Small intestine (tissue), 7 donors: ENCODE results near the gene PIK3R5. TPM values are rescaled to one million over a fixed set of nuclear protein-coding genes. Genes with fewer than 3 reads are reported as not detected.

Experiments used
- DNase-seq, 2 donors: peaks; one replicate each; pipeline versions ENCODE4 v3.0.0 to v3.0.0-alpha.2; 2013
- FAIRE-seq: peaks from 2 replicates; lab custom pipeline; 2012; peaks lifted over from hg19 to GRCh38; lab: Jason Lieb, UNC
- H3K27ac ChIP-seq, 3 donors: one replicate each; pipeline ENCODE4 v1.5.1; 2013; ENCODE audit warnings: low read length in 2 of 3, mild to moderate bottlenecking in 2 of 3, control low read depth in 1 of 3, inconsistent platforms in 1 of 3, low read depth in 1 of 3, moderate library complexity in 1 of 3
- H3K27me3 ChIP-seq, 3 donors: one replicate each; pipeline ENCODE4 v1.6.1; 2013; ENCODE audit warnings: low read length in 3 of 3, inconsistent platforms in 1 of 3; ENCODE audit not compliant: control insufficient read depth in 3 of 3, insufficient read depth in 3 of 3
- H3K36me3 ChIP-seq, 3 donors: one replicate each; pipeline ENCODE4 v1.6.1; 2013; ENCODE audit warnings: low read length in 3 of 3, inconsistent platforms in 1 of 3, low read depth in 1 of 3, mild to moderate bottlenecking in 1 of 3, moderate library complexity in 1 of 3; ENCODE audit not compliant: control insufficient read depth in 3 of 3, insufficient read depth in 2 of 3
- H3K4me1 ChIP-seq, 3 donors: one replicate each; pipeline ENCODE4 v1.6.1; 2013; ENCODE audit warnings: low read length in 2 of 3, inconsistent platforms in 1 of 3, low read depth in 1 of 3, mild to moderate bottlenecking in 1 of 3, moderate library complexity in 1 of 3; ENCODE audit not compliant: control insufficient read depth in 3 of 3, insufficient read depth in 2 of 3
- H3K4me3 ChIP-seq, 3 donors: one replicate each; pipeline ENCODE4 v1.5.1; 2013; ENCODE audit warnings: low read length in 3 of 3, control low read depth in 1 of 3, inconsistent platforms in 1 of 3, low read depth in 1 of 3, mild to moderate bottlenecking in 1 of 3, moderate library complexity in 1 of 3
- H3K9me3 ChIP-seq, 2 donors: one replicate each; pipeline ENCODE4 v1.6.1; 2013; ENCODE audit warnings: low read depth in 1 of 2, low read length in 1 of 2; ENCODE audit not compliant: control insufficient read depth in 2 of 2, insufficient read depth in 1 of 2
- WGBS, 3 donors: extraction: QIAGEN DNeasy Blood & Tissue Kit; methylation state at CpG; one replicate each; pipeline ENCODE4 v1.1.7; 2013; 5-methylcytosine and 5-hydroxymethylcytosine counted together
- polyA plus RNA-seq, 4 donors: library from polyadenylated mRNA; stranded (reverse) in 3 of 4; unstranded in 1 of 4; fragments of 200-250 nt in 3 of 4; fragments of 120-200 nt in 1 of 4; gene quantifications; one replicate each; pipeline versions ENCODE4 v1.2.1 to v1.2.3, GENCODE V29; 2013
- donor health status: healthy with polysubstance abuse.
- donor health status: control.
- donor health status: control.
- donor health status: Bipolar disorder and iron deficiency.
- donor health status: healthy.

The PIK3R5 gene
- polyA plus RNA-seq, 4 donors, result 1.3 to 4.6 (median 3.0) TPM

DNA sequence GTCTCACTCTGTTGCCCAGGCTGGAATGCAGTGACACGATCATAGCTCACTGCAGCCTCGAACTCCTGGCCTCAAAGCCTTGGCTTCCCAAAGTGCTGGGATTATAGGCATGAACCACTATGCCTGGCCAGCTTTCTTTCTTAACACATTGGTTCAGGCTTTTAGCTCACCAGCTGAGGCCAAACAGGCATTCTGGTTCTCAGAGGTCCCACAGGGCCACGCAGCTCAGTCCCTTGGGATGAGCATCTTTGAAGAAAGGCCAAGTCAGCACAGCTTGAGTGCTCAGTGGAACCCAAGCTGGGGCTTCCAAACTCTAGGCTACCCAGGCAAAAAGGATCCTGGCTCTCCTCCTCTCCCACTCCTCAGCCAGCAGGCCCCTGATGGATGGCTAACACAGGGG, 2.5 kb downstream of the PIK3R5 start:
- Histone ChIP-seq H3K27ac (no peak overlapping the region), H3K27me3 (peaks cover 0 to 28% (median 0%) of the 10 kb centered on the region in 3 donors), H3K9me3 (peaks cover 0 to 2% of the 10 kb centered on the region in 2 donors), H3K4me1 (peaks cover 0 to 1% (median 0%) of the 10 kb centered on the region in 3 donors), H3K36me3 (no peaks in the 10 kb centered on the region), H3K4me3 (no peak overlapping the region)
- 84 to 100% (median 89%) methylated on average over 3 of the region's 3 CpGs for WGBS, 3 donors
- FAIRE-seq (no peak), DNase-seq (no peak)

DNA sequence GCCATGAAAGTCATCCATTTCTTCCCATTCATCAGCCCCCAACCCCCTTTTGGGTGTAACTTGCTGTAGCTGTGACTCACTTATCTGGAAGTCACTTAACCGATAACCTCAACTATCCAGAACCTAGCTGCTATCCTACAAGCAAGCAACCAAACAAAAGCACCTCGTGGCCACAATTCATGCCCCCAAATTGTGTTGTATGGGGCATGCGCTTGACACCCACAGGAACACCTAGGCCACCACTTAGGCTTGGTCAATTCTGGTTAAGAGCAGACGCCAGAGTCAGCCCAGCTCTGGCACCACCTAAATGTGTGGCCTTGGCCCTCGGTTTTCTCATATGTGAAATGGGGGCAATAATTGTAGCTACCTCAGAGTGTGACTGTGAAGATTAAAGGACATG, 3.7 kb downstream of the PIK3R5 start:
- whole genome bisulfite sequencing, 3 donors, result 81 to 89% (median 87%) methylated on average over 5 of the region's 5 CpGs
- peaks cover 0 to 36% (median 0%) of the 10 kb centered on the region in 3 donors for H3K27me3 ChIP-seq
- DNase-seq, result no peak
- H3K36me3 ChIP-seq, result no peaks in the 10 kb centered on the region
- H3K4me1 ChIP-seq, result peaks cover 0 to 1% (median 0%) of the 10 kb centered on the region in 3 donors
- H3K27ac ChIP-seq, result no peak overlapping the region
- FAIRE-seq, result no peak
- peaks cover 0 to 2% of the 10 kb centered on the region in 2 donors for H3K9me3 ChIP-seq
- H3K4me3 ChIP-seq, result no peak overlapping the region

- no peak overlapping the region for H3K4me3 ChIP-seq
- H3K27ac ChIP-seq, result peak overlapping the region in 1 of 3 donors; percentile 11
- FAIRE-seq, result no peak
- H3K4me1 ChIP-seq, result no peaks in the 10 kb centered on the region
- no peaks in the 10 kb centered on the region for H3K9me3 ChIP-seq
- WGBS, 3 donors, result 62 to 73% (median 68%) methylated on average over 10 of the region's 10 CpGs
- H3K27me3 ChIP-seq, result peaks cover 0 to 35% (median 0%) of the 10 kb centered on the region in 3 donors
- no peak for DNase-seq
- H3K36me3 ChIP-seq, result no peaks in the 10 kb centered on the region
These were observed 5.0 kb downstream of the PIK3R5 start for GRCh38 chr17:8960325-8961140.

DNA sequence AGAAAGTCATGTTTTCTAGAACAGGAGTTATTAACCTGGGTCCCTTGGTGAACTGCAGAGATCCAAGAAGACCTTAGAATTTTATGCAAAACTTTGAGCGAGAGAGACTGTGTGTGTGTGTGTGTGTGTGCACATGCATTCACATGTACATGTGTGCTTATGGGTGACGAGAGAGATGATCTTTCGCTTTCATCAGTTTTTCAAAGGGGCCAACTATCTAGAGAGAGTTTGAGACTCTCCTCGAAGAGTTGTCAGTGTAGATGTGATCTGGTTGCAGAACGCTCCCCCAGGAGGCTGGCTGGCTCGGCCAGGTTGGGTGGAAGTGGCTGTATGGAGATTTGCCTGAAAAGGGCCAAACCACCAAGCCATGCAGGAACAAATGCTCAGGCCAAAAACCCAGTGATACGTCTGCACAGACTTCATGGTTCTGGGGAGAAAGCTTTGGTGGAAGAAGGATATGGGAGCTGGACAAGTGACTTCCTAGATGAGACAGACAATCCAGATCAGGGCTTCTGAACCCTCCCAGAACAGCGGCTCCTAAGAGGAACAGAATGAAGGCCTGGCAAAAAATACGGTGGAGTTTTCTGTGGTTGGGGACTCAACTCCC, 6.1 kb downstream of the PIK3R5 start:
- no peaks in the 10 kb centered on the region for H3K4me1 ChIP-seq
- 76 to 88% (median 81%) methylated on average over 9 of the region's 9 CpGs for WGBS, 3 donors
- H3K27ac ChIP-seq, result no peak overlapping the region
- no peak overlapping the region for H3K4me3 ChIP-seq
- no peaks in the 10 kb centered on the region for H3K9me3 ChIP-seq
- DNase-seq (no peak), FAIRE-seq (no peak)
- H3K36me3 ChIP-seq, result no peaks in the 10 kb centered on the region
- peaks cover 0 to 27% (median 0%) of the 10 kb centered on the region in 3 donors for H3K27me3 ChIP-seq

- Histone ChIP-seq H3K27me3 (peaks cover 0 to 13% (median 0%) of the 10 kb centered on the region in 3 donors), H3K27ac (no peak overlapping the region), H3K4me3 (no peak overlapping the region), H3K9me3 (no peaks in the 10 kb centered on the region), H3K36me3 (no peaks in the 10 kb centered on the region), H3K4me1 (no peaks in the 10 kb centered on the region)
- 87 to 92% (median 91%) methylated on average over 8 of the region's 8 CpGs for WGBS, 3 donors
- FAIRE-seq, result no peak
- no peak for DNase-seq
These were observed 7.8 kb downstream of the PIK3R5 start for GRCh38 chr17:8957721-8958120.

DNA sequence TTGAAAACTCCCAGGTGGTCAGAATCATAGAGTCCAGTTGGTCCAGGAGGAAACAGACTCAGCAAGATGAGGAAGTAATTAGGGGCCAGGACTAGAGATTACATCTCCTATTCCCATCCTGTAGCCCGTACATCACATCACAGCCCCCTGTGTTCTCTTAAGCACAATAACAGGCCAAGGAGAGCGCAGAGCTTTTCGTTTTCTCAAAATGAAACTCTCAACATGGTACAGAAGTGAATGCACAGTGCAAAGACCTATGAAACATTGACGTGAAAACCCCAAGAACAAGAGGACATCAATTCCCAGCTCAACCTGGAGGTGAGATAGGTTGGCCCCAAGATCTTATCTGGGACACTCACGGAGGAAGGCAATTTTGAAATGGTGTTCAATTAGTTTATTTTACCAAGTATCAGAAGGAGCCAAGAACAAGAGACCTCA, 9.0 kb downstream of the PIK3R5 start:
- no peak for FAIRE-seq
- no peak overlapping the region for H3K4me3 ChIP-seq
- no peak overlapping the region for H3K27ac ChIP-seq
- H3K4me1 ChIP-seq, result no peaks in the 10 kb centered on the region
- no peaks in the 10 kb centered on the region for H3K9me3 ChIP-seq
- no peaks in the 10 kb centered on the region for H3K36me3 ChIP-seq
- 49 to 57% (median 53%) methylated on average over 5 of the region's 5 CpGs for WGBS, 3 donors
- no peak for DNase-seq
- peaks cover 0 to 13% (median 0%) of the 10 kb centered on the region in 3 donors for H3K27me3 ChIP-seq

DNA sequence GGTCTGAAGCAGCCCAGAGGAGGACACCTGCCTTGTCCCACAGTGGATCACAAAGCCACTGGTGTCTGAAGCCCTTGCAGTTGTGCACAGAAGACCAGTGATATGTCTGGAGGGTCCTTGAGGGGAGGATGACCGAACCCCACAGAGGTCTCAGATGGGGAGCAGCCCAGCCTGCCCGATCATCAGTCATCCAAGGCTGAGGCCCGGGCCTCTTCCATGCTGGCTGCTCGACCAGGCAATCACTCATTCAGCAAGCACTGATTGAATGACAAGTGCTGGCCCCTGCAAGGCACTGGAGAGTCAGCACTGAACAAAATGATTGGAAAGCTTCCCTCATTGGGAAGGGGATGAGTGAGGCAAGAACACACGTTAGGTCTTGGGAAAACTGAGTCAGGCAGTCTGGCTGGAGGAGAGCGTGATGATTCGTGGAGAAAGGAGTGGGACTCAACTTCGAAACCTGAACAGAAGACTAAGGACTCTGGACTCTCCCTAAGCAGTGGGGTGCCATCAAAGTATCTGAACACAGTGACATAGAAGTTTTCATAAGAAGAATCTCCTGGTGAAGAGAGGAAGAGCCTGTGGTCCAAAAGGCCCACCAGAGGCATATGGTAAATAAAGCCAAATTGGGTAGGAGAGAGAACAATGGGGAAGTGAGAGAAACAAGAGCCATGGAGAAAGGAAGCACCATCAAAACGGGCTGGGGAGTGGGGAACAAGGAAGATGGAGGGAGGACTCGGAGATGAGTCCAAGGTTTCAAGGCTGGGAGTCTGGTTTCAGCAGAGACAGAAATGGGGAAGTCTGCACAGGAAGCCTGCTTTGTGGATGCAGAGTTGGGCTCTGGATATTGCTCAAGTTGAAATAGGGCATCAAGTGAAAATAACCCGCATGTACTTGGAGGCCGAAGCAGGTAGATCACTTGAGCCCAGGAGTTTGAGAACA, 10.2 kb downstream of the PIK3R5 start:
- Histone ChIP-seq H3K4me3 (no peak overlapping the region), H3K27me3 (peaks cover 0 to 13% (median 0%) of the 10 kb centered on the region in 3 donors), H3K4me1 (no peaks in the 10 kb centered on the region), H3K9me3 (no peaks in the 10 kb centered on the region), H3K27ac (peak overlapping the region in 1 of 3 donors; percentile 46), H3K36me3 (no peaks in the 10 kb centered on the region)
- FAIRE-seq (no peak), DNase-seq (no peak)
- WGBS, 3 donors, result 78 to 83% (median 80%) methylated on average over 12 of the region's 12 CpGs

DNA sequence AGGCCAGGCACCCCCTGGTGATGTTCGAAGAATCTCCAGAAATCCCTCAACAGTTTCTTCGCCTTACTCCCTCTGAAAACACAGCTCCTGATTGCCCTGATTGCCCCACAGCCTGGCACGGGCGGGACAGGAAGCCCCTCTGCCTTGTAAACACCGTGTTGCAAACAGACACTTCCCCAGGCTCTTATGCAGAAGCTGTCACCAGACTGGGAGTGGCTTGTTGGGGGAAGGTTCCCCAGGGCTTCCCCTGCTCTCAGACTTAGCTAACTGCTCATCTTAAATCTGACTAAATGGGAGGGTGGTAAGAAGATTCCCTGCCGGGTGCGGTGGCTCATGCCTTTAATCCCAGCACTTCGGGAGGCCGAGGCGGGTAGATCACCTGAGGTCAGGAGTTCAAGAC, 11.2 kb downstream of the PIK3R5 start:
- Histone ChIP-seq H3K27ac (no peak overlapping the region), H3K4me1 (no peaks in the 10 kb centered on the region), H3K9me3 (no peaks in the 10 kb centered on the region), H3K4me3 (no peak overlapping the region), H3K36me3 (no peaks in the 10 kb centered on the region), H3K27me3 (peaks cover 0 to 13% (median 0%) of the 10 kb centered on the region in 3 donors)
- no peak for FAIRE-seq
- peak in 1 of 2 donors; percentile 24 for DNase-seq
- 38 to 39% (median 39%) methylated on average over 10 of the region's 10 CpGs for WGBS, 3 donors
